NB4 (cell line): ENCODE measurements around the gene DICER1.

ENCODE experiments used
- DNase-seq: peaks from one replicate; pipeline ENCODE4 v3.0.0; 2010; ENCODE audit warnings: low read depth
- H3K4me3 ChIP-seq: one replicate; pipeline ENCODE4 v1.5.1; 2011; ENCODE audit warnings: mild to moderate bottlenecking, low read depth, low read length, moderate library complexity
- CTCF ChIP-seq: IDR thresholded peaks from one replicate; pipeline ENCODE4 v1.5.1; 2012; ENCODE audit warnings: low read depth, low read length
- MAX ChIP-seq: IDR thresholded peaks from 2 replicates; pipeline ENCODE4 v1.6.1; 2011; ENCODE audit warnings: low read depth, low read length
- MYC ChIP-seq: IDR thresholded peaks from 2 replicates; pipeline ENCODE4 v1.6.1; 2011; ENCODE audit warnings: low read depth, low read length
- POLR2A ChIP-seq: IDR thresholded peaks from 2 replicates; pipeline ENCODE4 v1.6.1; 2011; ENCODE audit warnings: mild to moderate bottlenecking; ENCODE audit not compliant: insufficient read length; ENCODE audit errors: extremely low read depth

Gene DICER1

GRCh38 chr14:95157048-95157326, 342 bp downstream of the DICER1 start:
- DNase-seq: no peak
- TF ChIP-seq MYC (no peak), MAX (0 out of 2 replicates have a peak, but pooled peaks have one; percentile 22)
- peak overlapping the region; percentile 80 for H3K4me3 ChIP-seq

- peak; percentile 43 for DNase-seq
- no peak for TF ChIP-seq CTCF
- TF ChIP-seq POLR2A: no peak
- TF ChIP-seq MYC: no peak
- TF ChIP-seq MAX: no peak
- H3K4me3 ChIP-seq: peak overlapping the region; percentile 80
Observed at GRCh38 chr14:95156161-95157047, 925 bp downstream of the DICER1 start.

GRCh38 chr14:95155045-95155444, 2.3 kb downstream of the DICER1 start:
- TF ChIP-seq MYC: no peak
- TF ChIP-seq CTCF: no peak
- TF ChIP-seq POLR2A: no peak
- TF ChIP-seq MAX: no peak
- peak overlapping the region; percentile 80 for H3K4me3 ChIP-seq
- DNase-seq: no peak

GRCh38 chr14:95153866-95154265, 3.5 kb downstream of the DICER1 start:
- DNase-seq: no peak
- TF ChIP-seq POLR2A (no peak), CTCF (no peak), MYC (no peak), MAX (no peak)
- no peak overlapping the region for H3K4me3 ChIP-seq

- no peak for DNase-seq
- no peak overlapping the region for H3K4me3 ChIP-seq
- TF ChIP-seq MYC (no peak), MAX (no peak), POLR2A (no peak), CTCF (no peak)
Observed at GRCh38 chr14:95151561-95151960, 5.8 kb downstream of the DICER1 start.

- no peak for TF ChIP-seq MYC
- TF ChIP-seq POLR2A: no peak
- TF ChIP-seq MAX: no peak
- no peak overlapping the region for H3K4me3 ChIP-seq
Observed at GRCh38 chr14:95150910-95151309, 6.4 kb downstream of the DICER1 start.

GRCh38 chr14:95149441-95149840, 7.9 kb downstream of the DICER1 start:
- H3K4me3 ChIP-seq: no peak overlapping the region
- TF ChIP-seq POLR2A (no peak), MYC (no peak), CTCF (no peak), MAX (no peak)
- DNase-seq: no peak

More at GRCh38 chr14:95150910-95151309, 6.4 kb downstream of the DICER1 start:
- no peak for DNase-seq
